T-helper 1 cell (primary cell): ENCODE data around the gene PHLDA3.

Experiments used
- DNase-seq, 5 donors: peaks; one replicate each; pipeline ENCODE4 v3.0.0-alpha.2; 2012 to 2020
- total RNA-seq, 4 donors: gene quantifications; one replicate each; lab custom pipeline; 2026; lab: John Stamatoyannopoulos, UW

PHLDA3 gene
- total RNA-seq: 0.61 to 1.9 (median 0.99) reads per million in 4 donors

- peak in 1 of 5 donors; percentile 53 for DNase-seq
Observed at GRCh38 chr1:201468844-201469644, at the start of gene PHLDA3. Gene PHLDA3, minus strand, starts transcription at chr1:201469188. Its CDS starts 402 bp downstream, at chr1:201468786.

- no peak for DNase-seq
Observed at GRCh38 chr1:201518071-201518470, 49.1 kb upstream of the PHLDA3 start.

GRCh38 chr1:201517631-201518030, 48.6 kb upstream of the PHLDA3 start:
- no peak for DNase-seq

GRCh38 chr1:201516511-201517127, 47.6 kb upstream of the PHLDA3 start:
- no peak for DNase-seq

- no peak for DNase-seq
Observed at GRCh38 chr1:201515895-201516294, 46.9 kb upstream of the PHLDA3 start.

GRCh38 chr1:201515062-201515750, 46.2 kb upstream of the PHLDA3 start:
- DNase-seq: no peak

- DNase-seq: no peak
Observed at GRCh38 chr1:201514466-201514865, 45.5 kb upstream of the PHLDA3 start.

- DNase-seq: no peak
Observed at GRCh38 chr1:201513498-201514243, 44.7 kb upstream of the PHLDA3 start.

GRCh38 chr1:201511941-201512539, 43.1 kb upstream of the PHLDA3 start:
- no peak for DNase-seq

- no peak for DNase-seq
Observed at GRCh38 chr1:201511396-201511940, 42.5 kb upstream of the PHLDA3 start.

GRCh38 chr1:201510734-201511133, 41.7 kb upstream of the PHLDA3 start:
- no peak for DNase-seq

- no peak for DNase-seq
Observed at GRCh38 chr1:201509601-201510374, 40.8 kb upstream of the PHLDA3 start.

- DNase-seq: no peak
Observed at GRCh38 chr1:201508809-201509208, 39.8 kb upstream of the PHLDA3 start.

GRCh38 chr1:201507360-201507675, 38.3 kb upstream of the PHLDA3 start:
- DNase-seq: no peak

GRCh38 chr1:201506557-201507359, 37.8 kb upstream of the PHLDA3 start, which contains the start of gene CSRP1:
Gene CSRP1, minus strand, starts transcription at chr1:201507123. Its CDS starts 10,820 bp downstream, at chr1:201496303.
- DNase-seq: peak; percentile 53 to 91 (median 63)

GRCh38 chr1:201506092-201506491, 37.1 kb upstream of the PHLDA3 start:
- no peak for DNase-seq

GRCh38 chr1:201505503-201505890, 36.5 kb upstream of the PHLDA3 start:
- DNase-seq: no peak

- no peak for DNase-seq
Observed at GRCh38 chr1:201504799-201505502, 36.0 kb upstream of the PHLDA3 start.

GRCh38 chr1:201504179-201504631, 35.2 kb upstream of the PHLDA3 start:
- DNase-seq: no peak
